Right lobe of liver (tissue), 4 donors: ENCODE measurements around the gene RASSF7.

ENCODE experiments used
- CTCF ChIP-seq, 4 donors: fragments of 200-600 bp in 3 of 4; fragments of 450-650 bp in 1 of 4; IDR thresholded peaks; one replicate each; pipeline versions ENCODE4 v1.5.1 to v1.8.0; 2016 to 2022; ENCODE audit warnings: antibody characterized with exemption in 4 of 4, mild to moderate bottlenecking in 2 of 4
- POLR2A ChIP-seq: fragments of 450-650 bp; IDR thresholded peaks from one replicate; pipeline ENCODE4 v1.6.1; 2017; ENCODE audit warnings: antibody characterized with exemption, mild to moderate bottlenecking
- donor health status: DM: no; HTN: no; CAD: no.
- donor health status: DM: no; HTN: no; CAD: no.
- donor health status: DM: no; HTN: yes; CAD: no.

GRCh38 chr11:598005-598680 is 37.4 kb downstream of the RASSF7 start:
- no peak for TF ChIP-seq CTCF (IDR thresholded peaks at IDR 0.05)
- no peak for TF ChIP-seq POLR2A
